ENCODE data around the gene TMEM125.

TMEM125 gene

DNA sequence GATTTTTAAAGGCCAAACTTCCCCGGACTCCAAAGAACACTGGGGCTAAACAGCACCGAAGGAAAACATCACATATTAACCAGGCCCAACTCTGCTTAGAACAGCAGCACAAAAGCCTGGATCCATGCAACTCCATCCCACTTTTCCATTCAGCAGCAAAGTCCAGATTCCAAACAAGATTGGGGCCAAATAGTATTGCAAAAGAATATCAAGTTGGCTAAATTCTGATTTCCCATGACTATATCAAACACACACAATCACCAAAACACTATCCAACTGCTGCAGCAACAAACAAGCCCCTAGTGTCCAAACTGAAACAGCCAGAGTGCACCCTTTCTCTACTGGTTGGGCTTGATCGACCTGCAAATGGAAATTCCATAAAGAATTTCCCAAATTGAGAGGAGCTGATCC, 19.4 kb upstream of the TMEM125 start:
- DNase-seq: no peak

DNA sequence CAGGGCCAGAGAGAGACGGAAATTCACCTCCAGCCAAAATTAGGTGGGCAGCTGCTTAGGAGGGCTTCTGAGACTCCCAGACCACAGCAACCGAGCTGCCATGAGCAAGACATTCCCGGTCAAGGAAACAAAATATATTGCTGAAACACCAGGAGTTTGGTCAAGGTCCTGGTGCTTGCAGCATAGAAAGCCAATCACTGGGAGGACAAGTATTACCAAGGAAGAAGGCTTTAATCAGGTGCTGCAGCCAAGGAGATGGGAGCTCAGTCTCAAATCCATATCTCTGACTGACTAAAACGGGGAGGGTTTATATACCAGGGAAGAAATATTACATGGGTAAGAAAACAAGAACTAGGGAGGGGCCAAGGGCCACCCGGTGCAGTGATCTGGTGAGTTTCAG, 18.8 kb upstream of the TMEM125 start:
- no peak for DNase-seq

DNA sequence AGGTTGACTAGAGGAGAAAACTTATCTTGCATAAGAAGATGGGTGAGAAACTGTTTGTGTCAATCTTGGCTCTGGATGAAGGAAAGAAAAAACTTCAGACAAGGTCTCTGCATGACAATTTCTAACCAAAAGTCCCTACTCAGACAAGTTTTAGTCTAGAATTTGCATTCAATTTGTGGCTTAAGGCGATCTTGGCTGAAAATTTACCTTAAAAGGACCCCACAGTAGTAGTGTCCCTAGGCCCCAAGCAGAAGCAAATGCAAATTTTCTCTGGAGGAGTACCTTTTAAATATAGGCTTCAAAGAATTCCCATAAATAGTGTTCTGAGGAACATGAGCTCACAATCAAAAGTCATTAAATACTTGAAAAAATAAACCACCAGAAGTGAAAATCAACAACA, 17.6 kb upstream of the TMEM125 start:
- no peak for DNase-seq

DNA sequence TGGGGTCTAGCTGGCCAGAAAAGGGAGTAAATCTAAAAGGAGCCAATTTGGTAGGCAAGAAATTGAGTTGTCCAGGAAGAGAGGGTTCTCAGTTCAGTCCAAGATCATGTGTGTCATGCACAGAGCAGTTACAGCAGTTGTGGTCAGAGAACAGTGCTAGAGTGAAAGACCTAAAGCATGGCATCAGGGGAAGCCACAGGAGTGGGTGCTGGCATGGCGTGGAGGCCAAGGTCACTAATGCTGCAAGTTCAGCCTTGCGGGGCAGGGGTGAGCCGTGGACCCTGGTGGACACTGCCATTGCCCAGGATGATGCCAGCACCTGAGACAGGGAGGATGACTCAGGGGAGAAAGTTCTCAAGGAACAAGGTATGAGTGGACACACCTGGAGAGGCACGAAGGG, 16.6 kb upstream of the TMEM125 start:
- DNase-seq: no peak

DNA sequence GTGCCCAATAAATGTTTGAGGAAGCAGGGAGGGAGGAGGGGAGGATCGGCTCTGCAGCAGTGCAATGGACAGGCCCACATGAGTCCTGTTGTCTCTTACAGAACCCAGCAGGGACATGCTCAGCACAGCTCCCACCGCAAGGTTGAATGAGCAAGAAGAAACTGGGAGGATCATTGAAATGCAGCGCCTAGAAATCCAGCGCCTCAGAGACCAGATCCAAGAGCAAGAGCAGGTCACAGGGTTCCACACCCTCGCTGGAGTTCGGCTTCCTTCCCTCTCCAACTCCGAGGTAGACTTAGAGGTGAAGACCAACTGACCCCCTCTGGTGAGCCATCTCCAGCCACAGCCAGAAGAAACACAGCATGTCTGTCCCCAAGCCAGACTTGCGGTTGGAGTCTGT, 15.9 kb upstream of the TMEM125 start:
- no peak for DNase-seq

DNA sequence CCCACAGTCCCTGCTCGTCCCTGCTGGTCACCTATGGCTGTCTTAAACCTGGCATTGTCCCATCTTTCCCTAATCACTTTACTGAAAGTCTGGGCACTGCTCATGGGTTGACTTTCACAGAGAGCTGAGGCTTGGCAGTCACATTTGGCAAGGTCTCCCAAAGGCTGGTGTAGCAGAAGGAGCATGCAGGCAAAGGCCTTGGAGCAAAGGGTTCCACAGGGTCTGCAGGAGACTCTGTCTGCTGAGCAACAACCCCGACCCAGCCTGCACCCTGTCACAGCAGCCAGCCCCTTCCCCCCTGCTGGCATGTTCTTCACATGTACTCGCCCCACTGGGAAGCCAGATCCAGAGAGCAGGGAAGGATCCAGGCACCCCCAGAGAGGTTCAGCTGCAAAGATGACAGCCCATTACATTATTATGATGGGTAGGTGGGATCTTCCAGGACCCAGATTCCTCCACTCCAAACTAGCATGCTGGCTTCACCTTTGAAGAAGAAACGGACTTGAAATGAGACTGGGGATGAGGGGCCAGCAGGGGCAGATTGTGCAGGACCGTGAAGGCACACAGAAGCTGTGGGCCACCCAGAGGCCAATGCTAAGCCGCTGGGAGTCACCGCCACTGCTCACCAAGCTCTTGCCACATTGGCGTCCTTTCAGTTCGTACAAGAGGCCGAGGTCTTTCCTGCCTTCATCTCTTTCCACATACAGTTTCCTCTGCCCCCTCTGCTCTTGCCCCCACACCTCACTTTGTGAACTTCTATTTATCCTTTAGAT, 14.2 kb upstream of the TMEM125 start:
- DNase-seq: no peak

DNA sequence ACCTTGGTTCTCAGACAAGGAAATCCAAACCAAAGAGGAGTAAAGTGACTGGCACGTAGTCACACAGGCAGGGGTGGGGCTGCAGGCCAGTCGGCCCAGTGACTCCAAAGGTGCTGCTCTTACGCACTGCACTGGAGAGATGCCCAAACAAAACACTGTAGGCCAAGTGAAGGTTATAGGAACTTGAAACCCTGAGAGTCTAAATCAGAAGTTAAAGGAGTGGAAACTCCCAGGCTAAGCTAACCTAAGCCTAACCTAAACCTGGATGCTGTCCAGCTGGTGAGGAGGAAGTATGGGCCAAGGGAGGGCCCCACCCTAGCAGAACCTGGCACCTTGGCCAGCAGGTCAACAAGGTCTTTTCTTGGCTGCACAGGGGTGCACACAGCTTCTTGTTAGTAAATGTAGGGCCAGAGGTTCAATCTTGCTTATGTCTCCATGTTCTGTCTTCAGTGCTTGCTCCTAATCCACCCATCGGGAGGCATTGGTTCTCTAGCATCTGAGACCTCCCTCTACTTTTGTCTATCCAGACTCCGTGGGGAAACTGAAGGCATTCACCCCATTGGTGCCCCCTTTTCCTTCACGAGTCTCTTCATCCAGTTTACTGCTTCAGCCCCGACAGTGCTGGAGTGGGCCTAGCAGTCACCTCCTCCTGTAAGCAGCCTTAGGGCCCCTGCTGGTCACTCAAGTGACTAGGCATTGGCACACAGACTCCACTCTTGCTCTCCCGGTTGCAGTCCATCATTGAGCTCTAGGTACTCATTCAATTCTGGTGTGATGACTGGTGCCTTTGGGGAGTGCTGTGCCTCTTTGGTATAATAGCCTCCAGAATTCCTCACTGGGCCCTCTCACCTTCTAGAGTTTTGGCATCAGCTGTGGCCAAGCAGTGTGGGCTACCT, 12.9 kb upstream of the TMEM125 start:
- no peak for DNase-seq

DNA sequence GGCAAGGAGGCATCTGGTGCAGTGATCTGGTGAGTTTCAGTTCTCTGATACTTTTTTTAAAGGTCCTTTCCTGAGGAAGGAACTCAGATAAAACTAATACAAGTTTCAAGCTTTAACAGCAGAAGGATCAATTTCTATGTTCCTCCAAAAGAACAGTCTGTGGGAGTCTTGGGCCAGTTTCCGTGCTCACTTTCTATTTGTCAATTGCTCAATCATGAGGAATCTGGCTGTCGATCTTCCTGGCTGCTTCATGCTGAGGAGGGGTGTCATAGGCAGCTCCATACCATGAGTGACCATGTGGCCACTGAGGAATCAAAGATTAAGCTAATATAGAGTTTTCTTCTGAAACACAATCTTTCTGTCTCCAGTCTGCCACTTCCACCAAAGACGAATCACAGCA, 11.4 kb upstream of the TMEM125 start:
- DNase-seq: no peak

DNA sequence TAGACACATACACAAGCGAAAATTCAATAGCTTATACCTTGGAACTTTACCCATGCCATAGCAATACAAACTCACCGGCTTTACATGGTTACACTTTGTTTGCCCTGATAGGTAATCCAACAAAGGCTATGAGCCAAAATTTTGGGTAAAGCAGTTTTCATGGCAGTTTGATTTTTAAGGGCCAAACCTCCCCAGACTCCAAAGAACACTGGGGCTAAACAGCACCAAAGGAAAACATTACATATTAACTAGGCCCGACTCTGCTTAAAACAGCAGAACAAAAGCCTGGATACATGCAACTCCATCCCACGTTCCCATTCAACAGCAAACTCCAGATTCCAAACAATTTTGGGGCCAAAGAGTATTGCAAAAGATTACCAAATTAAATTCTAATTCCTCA, 4.4 kb upstream of the TMEM125 start:
- DNase-seq: no peak

DNA sequence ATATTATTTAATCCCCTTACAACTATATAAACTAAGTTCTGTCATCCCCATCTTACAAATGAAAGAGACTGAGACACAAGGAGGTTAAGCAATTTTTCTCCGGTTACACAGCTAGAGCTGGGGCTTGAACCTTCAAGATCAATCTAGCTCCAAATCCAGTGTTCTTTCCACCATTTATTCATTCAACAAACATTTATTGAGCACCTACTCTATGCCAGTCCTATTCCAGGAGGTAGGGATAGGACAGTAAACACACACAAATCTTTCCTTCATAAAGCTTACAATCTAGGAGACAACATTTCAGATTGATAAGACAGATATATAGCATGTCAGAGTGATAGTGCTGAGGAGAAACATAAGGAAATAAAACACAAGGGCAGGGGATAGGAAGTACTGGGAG, 2.9 kb upstream of the TMEM125 start:
- DNase-seq: no peak

DNA sequence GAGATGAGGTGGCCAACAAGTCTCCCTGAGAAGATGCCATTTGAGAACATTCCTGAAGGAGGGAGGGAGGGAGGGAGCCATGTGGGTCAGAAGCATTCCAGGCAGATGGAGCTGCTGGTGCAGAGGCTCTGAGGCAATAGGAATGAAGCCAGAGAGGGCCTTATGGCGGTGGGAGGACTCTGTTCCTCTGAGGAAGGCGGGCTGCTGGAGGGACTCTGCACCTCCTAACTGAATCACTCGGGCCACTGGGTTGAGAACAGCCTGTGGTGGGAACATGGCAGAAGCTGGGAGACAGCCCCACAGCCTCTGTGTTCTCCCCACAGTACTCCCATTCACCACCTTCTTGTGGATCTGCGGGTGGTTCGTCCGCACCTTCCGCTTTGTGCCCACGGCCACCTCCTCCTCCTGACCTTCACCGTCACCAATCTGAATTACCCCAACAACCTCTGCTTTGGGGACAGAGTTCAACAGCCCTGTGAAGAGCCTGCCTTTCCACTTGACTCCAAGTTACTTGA, 2.4 kb upstream of the TMEM125 start:
- DNase-seq: peak; percentile 7

DNA sequence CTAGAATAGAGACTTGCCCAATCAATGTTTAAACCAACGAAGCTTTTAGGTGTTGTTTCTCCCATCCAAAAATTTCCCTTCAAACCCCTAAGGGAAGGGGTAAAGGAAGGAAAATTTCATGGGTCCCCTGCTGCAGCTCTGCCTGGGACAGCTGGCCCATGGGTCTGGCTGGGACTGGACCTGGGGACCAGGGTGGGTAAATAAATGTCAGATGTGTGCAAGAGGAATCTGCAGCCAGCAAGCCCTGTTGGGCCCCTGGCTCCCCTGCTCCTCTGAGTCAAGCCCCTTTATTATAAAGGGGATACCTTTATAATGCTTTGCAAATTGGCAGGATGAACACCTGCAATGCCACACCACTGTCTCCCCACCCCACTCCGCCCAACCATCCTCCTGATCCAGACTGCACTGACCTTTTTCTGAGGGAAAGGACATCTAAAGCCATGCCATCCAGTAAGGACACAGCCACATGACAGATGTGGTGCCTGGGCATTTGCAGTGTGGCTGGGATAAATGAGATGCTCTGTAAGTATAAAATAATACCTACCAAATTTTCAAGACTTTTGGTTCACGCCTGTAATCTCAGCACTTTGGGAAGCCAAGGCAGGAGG, 1.9 kb upstream of the TMEM125 start:
- no peak for DNase-seq

DNA sequence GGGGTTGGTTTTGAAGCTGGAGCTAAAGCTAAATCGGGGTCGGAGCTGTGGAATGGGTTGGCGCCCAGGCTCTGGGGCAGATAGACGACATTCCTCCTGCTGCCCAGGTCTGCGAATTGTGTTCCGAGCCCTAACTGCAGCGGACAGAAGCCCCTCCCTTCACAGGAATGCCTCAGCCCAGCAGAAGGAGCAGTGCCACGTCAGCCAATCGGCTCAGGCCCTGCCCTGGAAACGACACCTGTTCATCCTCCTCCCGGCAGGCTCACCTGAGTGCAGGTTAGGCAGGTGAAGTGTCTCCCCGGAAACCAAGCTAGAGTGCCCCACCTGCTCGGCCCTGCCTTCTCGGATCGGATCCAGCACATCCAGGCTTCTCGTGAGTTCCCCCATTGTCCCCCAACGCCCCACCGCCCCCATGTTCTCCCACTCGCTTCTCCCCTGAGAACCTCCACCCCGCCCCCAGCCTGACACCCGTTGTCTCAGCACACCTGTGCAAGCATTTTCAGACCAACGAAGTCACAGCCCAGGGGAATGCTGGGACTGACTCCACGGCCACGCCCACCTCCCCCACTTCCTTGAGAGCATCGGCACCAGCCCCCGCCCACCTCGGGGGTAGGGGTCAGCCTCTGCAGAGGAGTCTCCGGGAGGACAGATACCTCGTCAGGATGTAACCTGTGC, 775 bp downstream of the TMEM125 start:
- DNase-seq: no peak

DNA sequence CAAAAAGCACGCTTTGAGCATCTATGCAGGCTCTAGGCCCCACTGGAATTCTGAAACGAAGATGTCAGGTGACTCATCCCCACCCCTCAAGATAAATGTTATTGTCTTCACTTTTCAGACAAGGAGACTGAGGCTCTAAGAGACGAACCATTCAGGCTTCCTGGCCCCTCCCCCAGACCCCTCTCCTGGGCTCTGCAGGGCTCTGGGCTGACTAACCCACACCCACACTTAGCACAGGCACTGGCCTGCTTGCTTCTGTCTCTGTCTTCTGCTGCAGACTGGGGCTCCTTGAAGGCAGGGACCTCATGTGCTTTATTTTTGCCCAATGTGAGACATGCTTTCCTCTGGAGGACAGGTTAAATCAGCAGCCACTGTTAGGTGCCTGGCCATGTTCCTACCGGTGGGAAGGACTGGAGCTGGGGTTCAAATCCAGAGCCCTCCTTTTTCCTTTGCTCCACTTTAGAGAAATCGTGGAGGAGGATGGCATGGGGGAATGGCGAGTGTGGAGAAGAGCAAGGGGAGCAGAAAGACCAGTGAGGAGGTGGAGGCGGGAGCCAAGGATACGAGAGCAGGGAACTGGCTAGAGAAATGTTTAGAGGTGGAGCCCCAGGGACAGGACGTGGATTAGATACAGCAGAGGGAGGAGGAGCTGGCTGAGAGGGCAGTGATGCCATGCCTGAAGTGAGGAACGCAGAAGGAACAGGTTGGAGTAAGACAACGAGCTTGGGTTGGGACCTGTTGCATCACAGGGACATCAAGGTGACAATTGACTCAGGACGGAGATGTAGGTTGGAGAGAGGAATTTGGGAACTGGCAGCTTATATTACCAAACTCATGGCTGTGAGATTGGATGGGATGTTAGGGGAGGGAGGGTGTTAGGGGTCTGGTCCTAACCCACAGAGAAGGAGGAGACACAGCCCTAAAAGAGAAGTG, 1.7 kb downstream of the TMEM125 start:
- no peak for DNase-seq

DNA sequence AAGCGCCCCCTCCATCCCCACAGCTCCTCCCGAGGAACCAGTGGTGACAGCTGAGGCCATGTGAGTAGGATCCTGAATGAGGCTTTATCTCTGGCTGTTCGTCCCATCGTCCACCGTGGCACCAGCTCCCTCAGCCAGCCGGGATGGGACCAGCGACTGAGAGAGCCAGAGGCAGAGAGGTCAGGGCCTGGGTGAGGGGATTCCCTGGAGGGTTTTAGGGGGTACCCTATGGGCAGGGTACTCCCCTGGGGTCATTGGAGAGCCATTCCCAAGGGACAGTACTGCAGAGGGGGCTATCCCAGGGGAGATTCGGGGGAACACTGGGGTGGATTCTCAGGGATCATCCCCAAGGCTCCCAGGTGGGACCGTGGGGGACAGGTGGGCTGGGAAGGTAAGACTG, 2.4 kb downstream of the TMEM125 start:
- no peak for DNase-seq

DNA sequence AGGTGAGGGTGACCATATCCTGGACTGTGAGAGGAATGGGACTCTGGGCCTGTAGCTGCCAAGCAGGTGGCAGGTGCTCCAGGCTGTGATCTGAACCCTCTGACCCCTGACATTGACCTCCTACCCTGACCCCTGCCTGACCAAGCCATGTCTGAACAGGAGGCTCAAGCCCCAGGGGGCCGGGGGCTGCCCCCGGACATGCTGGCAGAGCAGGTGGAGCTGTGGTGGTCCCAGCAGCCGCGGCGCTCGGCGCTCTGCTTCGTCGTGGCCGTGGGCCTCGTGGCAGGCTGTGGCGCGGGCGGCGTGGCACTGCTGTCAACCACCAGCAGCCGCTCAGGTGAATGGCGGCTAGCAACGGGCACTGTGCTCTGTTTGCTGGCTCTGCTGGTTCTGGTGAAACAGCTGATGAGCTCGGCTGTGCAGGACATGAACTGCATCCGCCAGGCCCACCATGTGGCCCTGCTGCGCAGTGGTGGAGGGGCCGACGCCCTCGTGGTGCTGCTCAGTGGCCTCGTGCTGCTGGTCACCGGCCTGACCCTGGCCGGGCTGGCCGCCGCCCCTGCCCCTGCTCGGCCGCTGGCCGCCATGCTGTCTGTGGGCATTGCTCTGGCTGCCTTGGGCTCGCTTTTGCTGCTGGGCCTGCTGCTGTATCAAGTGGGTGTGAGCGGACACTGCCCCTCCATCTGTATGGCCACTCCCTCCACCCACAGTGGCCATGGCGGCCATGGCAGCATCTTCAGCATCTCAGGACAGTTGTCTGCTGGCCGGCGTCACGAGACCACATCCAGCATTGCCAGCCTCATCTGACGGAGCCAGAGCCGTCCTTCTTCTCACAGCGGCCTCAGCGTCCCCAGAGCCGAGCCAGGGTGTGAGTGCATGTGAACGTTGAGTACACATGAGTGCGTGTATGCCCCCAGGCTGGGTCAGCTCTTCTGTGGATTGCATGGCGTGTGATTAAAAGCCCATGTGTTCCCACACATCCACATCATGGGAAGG, 3.1 kb downstream of the TMEM125 start:
- no peak for DNase-seq

DNA sequence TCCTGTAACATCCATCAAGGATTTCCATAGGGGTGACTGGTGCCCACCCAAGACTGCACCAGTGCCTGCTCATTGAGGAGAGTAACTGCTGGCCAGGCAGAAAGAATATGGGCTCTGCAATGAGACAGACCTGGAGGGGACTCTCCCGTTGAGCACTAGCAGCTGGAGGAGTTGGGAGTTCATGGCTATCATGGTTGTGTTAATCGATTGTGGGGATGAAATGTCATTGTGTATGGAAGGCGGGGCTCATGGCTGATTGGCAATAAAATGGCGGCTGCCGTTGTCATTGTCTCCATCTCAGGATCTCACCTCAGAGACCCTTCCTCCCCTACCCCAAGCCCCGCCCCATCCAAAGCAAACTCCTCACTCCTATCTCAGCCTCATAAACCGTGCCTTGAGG, 3.9 kb downstream of the TMEM125 start:
- DNase-seq: no peak

DNA sequence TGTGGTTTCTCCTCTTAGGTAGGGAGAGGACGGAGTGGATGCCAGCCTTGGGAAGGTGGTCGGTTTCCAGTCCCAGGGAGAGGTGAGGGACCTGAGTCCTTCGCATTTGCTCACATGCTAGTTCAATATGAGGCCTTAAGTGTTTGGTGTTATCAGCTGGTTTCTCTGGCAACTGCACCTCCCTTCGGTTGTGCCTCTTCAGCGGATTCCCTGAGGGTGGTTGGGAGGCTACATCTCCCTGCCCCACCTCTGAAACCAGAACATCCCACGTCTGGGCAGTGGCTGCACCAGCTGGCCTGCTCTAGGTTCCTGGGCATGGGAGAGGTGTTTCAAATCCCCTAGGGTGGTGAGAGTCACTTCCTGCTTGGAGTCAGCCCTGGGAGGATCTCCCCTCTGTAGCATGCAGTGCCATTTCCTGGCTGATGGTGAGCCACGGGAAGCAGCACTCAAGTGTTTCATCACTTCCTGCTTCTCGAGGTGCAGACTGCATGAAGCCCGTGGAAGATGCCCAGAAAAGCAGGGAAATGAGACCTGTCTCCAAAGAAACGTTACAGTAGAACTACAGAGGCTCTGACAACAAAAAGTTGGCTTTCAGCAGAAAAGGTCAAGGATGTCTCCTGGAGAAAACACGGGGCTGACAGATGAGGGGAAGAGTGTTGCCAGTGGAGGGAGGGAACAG, 4.5 kb downstream of the TMEM125 start:
- no peak for DNase-seq

DNA sequence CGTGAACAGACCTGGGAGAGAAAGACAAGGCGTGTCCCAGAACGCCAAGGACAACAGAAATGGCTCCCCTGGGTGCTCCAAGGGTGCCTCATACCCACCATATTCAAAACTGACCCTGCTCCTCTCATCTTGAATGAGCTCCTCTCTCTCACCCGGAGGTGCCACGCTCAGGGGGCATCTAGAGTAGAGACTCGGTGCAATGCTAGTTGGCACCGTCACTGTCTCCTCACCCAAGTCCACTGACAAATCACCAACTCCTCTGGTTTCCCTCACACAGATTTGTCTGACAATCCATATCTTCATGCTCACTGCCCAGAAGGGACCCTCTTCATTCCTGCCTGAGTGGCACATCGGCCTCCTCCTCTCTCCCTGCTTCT, 5.0 kb downstream of the TMEM125 start:
- DNase-seq: no peak
